Cardiac muscle cell (in vitro differentiated cells and primary cell): ENCODE data around the gene KY. TPM values are rescaled to one million over a fixed set of nuclear protein-coding genes. Genes with fewer than 3 reads are reported as not detected.

Experiments used
- DNase-seq, 2 donors: peaks; one replicate each; pipeline versions ENCODE4 v3.0.0 to v3.0.0-alpha.2; 2010 to 2017; ENCODE audit warnings: low read depth in 1 of 2, low spot score in 1 of 2
- H3K27ac ChIP-seq: fragments of 200-600 bp; sonication (generic); 2 replicates; pipeline ENCODE4 v1.5.1; 2016
- H3K27me3 ChIP-seq: fragments of 200-600 bp; sonication (generic); 2 replicates; pipeline ENCODE4 v1.6.0; 2016; ENCODE audit warnings: control low read depth
- H3K36me3 ChIP-seq: fragments of 200-600 bp; sonication (generic); 2 replicates; pipeline ENCODE4 v1.5.1; 2016; ENCODE audit warnings: control low read depth
- H3K4me1 ChIP-seq: fragments of 200-600 bp; sonication (generic); 2 replicates; pipeline ENCODE4 v1.8.1; 2017; ENCODE audit warnings: low read depth, mild to moderate bottlenecking, mixed run types
- H3K4me3 ChIP-seq: fragments of 200-600 bp; sonication (generic); 2 replicates; pipeline ENCODE4 v1.5.1; 2016; ENCODE audit warnings: mild to moderate bottlenecking
- H3K9me3 ChIP-seq: fragments of 200-600 bp; sonication (generic); 2 replicates; pipeline ENCODE4 v1.5.1; 2017; ENCODE audit warnings: low read depth, mild to moderate bottlenecking, control low read depth
- polyA plus RNA-seq: library from polyadenylated mRNA; unstranded; fragments of >200 nt; fragmentation: Nextera tagmentation; extraction: Ambion mirVana; gene quantifications from 2 replicates; pipeline ENCODE4 v1.2.1, GENCODE V29; 2016
- total RNA-seq: library from RNA; depleted of rRNA; stranded (reverse); fragments of >200 nt; gene quantifications from 2 replicates; pipeline ENCODE4 v1.2.3, GENCODE V29; 2016
- TF ChIP-seq, protein P1 (sequence below): IDR thresholded peaks from 2 replicates; pipeline ENCODE4 v1.5.1; 2012; ENCODE audit warnings: low read depth, mild to moderate bottlenecking, low read length

Gene KY
- total and polyA plus RNA-seq, 2 experiments from 2014 or later = 0.35 to 1.2 TPM

DNA sequence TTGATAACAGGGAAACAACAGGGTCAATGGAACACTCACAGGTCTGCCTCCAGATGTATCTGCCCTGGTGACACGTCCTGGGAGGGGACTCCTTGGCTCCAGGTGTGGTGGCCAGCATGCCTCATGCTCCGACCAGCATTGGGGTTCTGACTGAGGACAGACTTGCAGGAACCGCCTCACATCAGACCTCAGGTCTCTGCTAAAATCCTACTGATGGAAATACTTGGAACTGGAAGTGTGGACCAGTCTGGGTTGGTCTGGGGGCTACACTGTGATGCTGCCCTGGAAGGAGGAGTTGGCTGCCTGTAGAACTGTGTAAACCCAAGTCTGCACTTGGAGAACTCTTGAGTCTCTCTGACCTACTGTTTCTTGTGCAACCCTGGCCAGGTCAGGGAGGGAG lies 17.1 kb upstream of the KY start:
- H3K27me3 ChIP-seq = peaks cover 36% of the 10 kb centered on the region
- no peak for DNase-seq
- TF ChIP-seq, protein P1, sequence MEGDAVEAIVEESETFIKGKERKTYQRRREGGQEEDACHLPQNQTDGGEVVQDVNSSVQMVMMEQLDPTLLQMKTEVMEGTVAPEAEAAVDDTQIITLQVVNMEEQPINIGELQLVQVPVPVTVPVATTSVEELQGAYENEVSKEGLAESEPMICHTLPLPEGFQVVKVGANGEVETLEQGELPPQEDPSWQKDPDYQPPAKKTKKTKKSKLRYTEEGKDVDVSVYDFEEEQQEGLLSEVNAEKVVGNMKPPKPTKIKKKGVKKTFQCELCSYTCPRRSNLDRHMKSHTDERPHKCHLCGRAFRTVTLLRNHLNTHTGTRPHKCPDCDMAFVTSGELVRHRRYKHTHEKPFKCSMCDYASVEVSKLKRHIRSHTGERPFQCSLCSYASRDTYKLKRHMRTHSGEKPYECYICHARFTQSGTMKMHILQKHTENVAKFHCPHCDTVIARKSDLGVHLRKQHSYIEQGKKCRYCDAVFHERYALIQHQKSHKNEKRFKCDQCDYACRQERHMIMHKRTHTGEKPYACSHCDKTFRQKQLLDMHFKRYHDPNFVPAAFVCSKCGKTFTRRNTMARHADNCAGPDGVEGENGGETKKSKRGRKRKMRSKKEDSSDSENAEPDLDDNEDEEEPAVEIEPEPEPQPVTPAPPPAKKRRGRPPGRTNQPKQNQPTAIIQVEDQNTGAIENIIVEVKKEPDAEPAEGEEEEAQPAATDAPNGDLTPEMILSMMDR = no peak

DNA sequence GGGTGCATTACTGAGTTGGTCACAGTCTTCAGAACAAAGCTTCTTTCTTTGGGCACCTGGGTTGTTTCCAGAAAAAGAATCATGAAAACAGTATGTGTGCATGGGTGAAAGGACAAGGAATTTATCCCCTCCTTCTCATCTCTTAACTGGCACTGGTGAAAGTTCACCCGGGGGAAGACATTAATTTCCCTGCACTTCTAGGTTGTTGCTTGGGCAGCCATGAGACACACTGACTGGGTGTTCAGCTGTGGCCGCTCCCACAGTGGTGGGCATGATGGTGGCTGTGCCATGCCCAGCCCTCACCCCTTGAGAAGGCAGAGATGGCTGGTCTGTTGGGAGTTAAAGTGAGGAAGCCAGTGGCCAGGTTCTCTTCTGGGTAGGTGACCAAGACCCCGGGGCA lies 16.6 kb upstream of the KY start:
- TF ChIP-seq, protein P1 = no peak
- no peak overlapping the region for H3K4me3 ChIP-seq

More for the DNA sequence above, 17.1 kb upstream of the KY start:
- no peaks in the 10 kb centered on the region for H3K9me3 ChIP-seq
- no peak overlapping the region for H3K27ac ChIP-seq
- H3K36me3 ChIP-seq = no peaks in the 10 kb centered on the region
- H3K4me3 ChIP-seq = no peak overlapping the region
- no peaks in the 10 kb centered on the region for H3K4me1 ChIP-seq

GRCh38 chr3:134666885-134667284 lies 16.1 kb upstream of the KY start:
- H3K27ac ChIP-seq = no peak overlapping the region
- no peak for DNase-seq
- H3K36me3 ChIP-seq = no peaks in the 10 kb centered on the region
- H3K4me1 ChIP-seq = no peaks in the 10 kb centered on the region
- no peaks in the 10 kb centered on the region for H3K9me3 ChIP-seq
- TF ChIP-seq, protein P1 = no peak
- no peak overlapping the region for H3K4me3 ChIP-seq
- H3K27me3 ChIP-seq = peaks cover 38% of the 10 kb centered on the region

More for the DNA sequence above, 16.6 kb upstream of the KY start:
- no peaks in the 10 kb centered on the region for H3K9me3 ChIP-seq
- H3K36me3 ChIP-seq = no peaks in the 10 kb centered on the region
- H3K27me3 ChIP-seq = peaks cover 38% of the 10 kb centered on the region
- H3K4me1 ChIP-seq = no peaks in the 10 kb centered on the region
- no peak for DNase-seq
- H3K27ac ChIP-seq = no peak overlapping the region

DNA sequence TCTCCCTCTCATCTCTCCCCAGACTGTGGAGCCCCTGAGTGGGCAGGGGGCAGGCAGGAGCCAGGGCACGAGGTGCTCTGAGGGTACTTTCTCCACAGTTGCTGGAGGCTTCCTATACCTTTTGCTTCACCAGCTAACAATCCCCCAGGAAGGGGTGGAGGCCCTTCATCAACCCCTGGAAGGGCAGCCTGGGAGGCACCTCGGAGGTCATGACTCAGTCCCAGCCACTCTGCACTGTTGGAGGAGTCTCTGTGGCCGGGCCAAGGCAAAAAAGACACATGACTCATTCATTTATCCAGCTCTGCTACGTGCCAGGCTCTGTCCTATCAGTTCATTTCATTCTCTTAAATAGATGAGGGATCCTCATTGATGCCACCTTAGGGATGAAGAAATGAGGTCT lies 15.6 kb upstream of the KY start:
- Histone ChIP-seq H3K36me3 (no peaks in the 10 kb centered on the region), H3K27me3 (peaks cover 36% of the 10 kb centered on the region), H3K27ac (no peak overlapping the region), H3K4me1 (no peaks in the 10 kb centered on the region), H3K4me3 (no peak overlapping the region), H3K9me3 (no peaks in the 10 kb centered on the region)
- TF ChIP-seq, protein P1 = no peak
- peak in 1 of 2 donors; percentile 51 for DNase-seq

DNA sequence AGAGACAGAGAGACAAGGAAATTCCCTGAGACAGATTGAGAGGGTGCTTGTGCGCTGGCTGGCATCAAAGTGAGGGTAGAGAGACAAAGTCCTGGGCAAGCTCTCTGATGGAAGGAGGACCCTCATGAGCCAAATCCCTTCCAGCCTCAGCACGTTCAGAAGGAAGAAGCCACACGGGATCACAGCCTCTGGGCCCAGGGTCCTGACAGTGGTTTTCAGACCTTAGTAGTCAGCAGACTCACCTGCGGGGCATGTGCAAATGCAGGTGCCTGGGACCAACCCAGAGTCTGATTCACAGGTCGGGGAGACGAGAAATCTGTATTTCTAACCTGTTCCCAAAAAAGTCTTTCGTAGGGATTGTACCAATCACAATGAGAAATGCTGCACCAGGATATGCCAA lies 15.2 kb upstream of the KY start:
- DNase-seq = no peak
- H3K4me1 ChIP-seq = no peaks in the 10 kb centered on the region
- no peaks in the 10 kb centered on the region for H3K9me3 ChIP-seq
- no peak overlapping the region for H3K27ac ChIP-seq
- H3K36me3 ChIP-seq = no peaks in the 10 kb centered on the region
- H3K27me3 ChIP-seq = peaks cover 36% of the 10 kb centered on the region
- TF ChIP-seq, protein P1 = no peak
- H3K4me3 ChIP-seq = no peak overlapping the region

DNA sequence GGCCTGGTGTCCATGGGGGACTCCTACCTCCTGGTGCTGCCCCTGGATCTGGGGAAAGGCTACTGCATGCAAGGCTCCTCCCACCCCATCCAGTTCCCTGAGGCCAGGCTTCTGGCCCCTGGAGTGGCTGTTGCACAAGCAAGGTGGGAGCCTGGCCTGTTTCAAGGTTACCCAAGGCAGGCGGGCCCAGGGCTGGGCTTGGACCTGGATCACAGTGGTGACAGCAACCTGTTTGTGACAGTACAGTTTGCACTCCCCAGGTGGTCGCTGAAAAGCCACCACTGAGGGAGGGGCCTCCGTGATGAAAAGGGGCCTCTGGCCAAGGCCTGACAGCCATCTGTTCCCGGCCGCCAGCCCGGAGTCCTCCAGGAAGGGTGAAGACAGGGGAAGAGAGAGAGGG lies 14.4 kb upstream of the KY start:
- Histone ChIP-seq H3K9me3 (no peaks in the 10 kb centered on the region), H3K4me1 (no peaks in the 10 kb centered on the region), H3K4me3 (no peak overlapping the region), H3K27me3 (peaks cover 28% of the 10 kb centered on the region), H3K27ac (no peak overlapping the region), H3K36me3 (no peaks in the 10 kb centered on the region)
- TF ChIP-seq, protein P1 = no peak
- DNase-seq = peak in 1 of 2 donors; percentile 31
